WTC11 (cell line): Measurements from ENCODE around the gene SDC4.

Experiments
- JUN ChIP-seq: sonication (generic); formaldehyde crosslinking; IDR thresholded peaks from 2 replicates; pipeline ENCODE4 v1.8.0; 2023; ENCODE audit warnings: mild to moderate bottlenecking, missing genetic modification reagents
- ZNF121 ChIP-seq: sonication (generic); formaldehyde crosslinking; IDR thresholded peaks from 2 replicates; pipeline ENCODE4 v1.8.0; 2023; ENCODE audit warnings: missing genetic modification reagents
- ZNF263 ChIP-seq: sonication (generic); formaldehyde crosslinking; IDR thresholded peaks from 2 replicates; pipeline ENCODE4 v1.8.1; 2022; ENCODE audit warnings: low read depth, mild to moderate bottlenecking, moderate library complexity, missing genetic modification reagents
- TF ChIP-seq, protein P1 (sequence below): fragments of 200-600 bp; IDR thresholded peaks from 2 replicates; pipeline ENCODE4 v1.8.0; 2022; ENCODE audit warnings: antibody characterized with exemption
- TF ChIP-seq, protein P2 (sequence below): sonication (generic); formaldehyde crosslinking; conservative IDR thresholded peaks from 2 replicates; pipeline ENCODE4 v1.8.1; 2023; ENCODE audit warnings: mild to moderate bottlenecking, low read depth, missing genetic modification reagents, moderate library complexity
- TF ChIP-seq, protein P3 (sequence below): sonication (generic); formaldehyde crosslinking; IDR thresholded peaks from 2 replicates; pipeline ENCODE4 v1.8.1; 2023; ENCODE audit warnings: mild to moderate bottlenecking, missing genetic modification reagents
- TF ChIP-seq, protein P4 (sequence below): sonication (generic); formaldehyde crosslinking; conservative IDR thresholded peaks from 2 replicates; pipeline ENCODE4 v1.8.1; 2022; ENCODE audit warnings: mild to moderate bottlenecking, missing genetic modification reagents
- TF ChIP-seq, protein P5 (sequence below): sonication (generic); formaldehyde crosslinking; IDR thresholded peaks from 2 replicates; pipeline ENCODE4 v1.8.1; 2023; ENCODE audit warnings: mild to moderate bottlenecking, moderate library complexity, missing genetic modification reagents
- TF ChIP-seq, protein P6 (sequence below): sonication (generic); formaldehyde crosslinking; IDR thresholded peaks from 2 replicates; pipeline ENCODE4 v1.8.1; 2022; ENCODE audit warnings: low read depth, missing genetic modification reagents, borderline replicate concordance

DNA sequence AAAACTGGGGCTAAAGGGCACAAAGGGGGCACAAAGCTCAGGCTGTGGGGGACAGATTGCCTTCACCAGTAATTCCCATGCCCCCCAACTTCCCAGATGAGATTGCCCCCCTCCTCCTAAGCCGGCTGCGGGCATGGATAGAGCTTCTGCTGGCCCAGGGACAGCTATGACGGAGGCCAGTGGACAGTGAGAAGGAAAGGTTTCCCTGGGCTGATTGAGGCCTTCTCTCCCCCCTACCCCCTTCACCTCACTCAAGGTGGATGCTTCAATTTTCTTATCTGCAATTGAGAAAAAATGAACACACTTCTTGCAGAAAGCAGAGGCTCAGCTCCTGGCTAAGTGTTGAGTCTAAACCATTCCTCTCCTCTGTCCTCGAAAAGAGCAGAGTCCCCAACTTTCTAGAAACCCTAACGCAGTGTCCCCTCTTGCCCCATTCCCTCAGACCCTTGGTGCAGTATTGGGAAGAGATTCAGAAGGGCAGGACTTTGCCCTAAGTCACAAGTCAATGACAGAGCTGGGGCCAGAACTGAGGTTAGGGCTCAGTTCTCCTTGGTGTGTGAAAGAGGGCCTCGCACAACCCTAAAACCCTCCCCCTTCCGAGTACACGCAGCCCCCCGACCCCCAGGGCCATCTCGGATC, 808 bp downstream of the SDC4 start:
- TF ChIP-seq, protein P1, sequence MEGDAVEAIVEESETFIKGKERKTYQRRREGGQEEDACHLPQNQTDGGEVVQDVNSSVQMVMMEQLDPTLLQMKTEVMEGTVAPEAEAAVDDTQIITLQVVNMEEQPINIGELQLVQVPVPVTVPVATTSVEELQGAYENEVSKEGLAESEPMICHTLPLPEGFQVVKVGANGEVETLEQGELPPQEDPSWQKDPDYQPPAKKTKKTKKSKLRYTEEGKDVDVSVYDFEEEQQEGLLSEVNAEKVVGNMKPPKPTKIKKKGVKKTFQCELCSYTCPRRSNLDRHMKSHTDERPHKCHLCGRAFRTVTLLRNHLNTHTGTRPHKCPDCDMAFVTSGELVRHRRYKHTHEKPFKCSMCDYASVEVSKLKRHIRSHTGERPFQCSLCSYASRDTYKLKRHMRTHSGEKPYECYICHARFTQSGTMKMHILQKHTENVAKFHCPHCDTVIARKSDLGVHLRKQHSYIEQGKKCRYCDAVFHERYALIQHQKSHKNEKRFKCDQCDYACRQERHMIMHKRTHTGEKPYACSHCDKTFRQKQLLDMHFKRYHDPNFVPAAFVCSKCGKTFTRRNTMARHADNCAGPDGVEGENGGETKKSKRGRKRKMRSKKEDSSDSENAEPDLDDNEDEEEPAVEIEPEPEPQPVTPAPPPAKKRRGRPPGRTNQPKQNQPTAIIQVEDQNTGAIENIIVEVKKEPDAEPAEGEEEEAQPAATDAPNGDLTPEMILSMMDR = no peak
- TF ChIP-seq, protein P2, sequence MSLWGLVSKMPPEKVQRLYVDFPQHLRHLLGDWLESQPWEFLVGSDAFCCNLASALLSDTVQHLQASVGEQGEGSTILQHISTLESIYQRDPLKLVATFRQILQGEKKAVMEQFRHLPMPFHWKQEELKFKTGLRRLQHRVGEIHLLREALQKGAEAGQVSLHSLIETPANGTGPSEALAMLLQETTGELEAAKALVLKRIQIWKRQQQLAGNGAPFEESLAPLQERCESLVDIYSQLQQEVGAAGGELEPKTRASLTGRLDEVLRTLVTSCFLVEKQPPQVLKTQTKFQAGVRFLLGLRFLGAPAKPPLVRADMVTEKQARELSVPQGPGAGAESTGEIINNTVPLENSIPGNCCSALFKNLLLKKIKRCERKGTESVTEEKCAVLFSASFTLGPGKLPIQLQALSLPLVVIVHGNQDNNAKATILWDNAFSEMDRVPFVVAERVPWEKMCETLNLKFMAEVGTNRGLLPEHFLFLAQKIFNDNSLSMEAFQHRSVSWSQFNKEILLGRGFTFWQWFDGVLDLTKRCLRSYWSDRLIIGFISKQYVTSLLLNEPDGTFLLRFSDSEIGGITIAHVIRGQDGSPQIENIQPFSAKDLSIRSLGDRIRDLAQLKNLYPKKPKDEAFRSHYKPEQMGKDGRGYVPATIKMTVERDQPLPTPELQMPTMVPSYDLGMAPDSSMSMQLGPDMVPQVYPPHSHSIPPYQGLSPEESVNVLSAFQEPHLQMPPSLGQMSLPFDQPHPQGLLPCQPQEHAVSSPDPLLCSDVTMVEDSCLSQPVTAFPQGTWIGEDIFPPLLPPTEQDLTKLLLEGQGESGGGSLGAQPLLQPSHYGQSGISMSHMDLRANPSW (CRISPR knock-in tag) = no peak
- TF ChIP-seq, protein P3, sequence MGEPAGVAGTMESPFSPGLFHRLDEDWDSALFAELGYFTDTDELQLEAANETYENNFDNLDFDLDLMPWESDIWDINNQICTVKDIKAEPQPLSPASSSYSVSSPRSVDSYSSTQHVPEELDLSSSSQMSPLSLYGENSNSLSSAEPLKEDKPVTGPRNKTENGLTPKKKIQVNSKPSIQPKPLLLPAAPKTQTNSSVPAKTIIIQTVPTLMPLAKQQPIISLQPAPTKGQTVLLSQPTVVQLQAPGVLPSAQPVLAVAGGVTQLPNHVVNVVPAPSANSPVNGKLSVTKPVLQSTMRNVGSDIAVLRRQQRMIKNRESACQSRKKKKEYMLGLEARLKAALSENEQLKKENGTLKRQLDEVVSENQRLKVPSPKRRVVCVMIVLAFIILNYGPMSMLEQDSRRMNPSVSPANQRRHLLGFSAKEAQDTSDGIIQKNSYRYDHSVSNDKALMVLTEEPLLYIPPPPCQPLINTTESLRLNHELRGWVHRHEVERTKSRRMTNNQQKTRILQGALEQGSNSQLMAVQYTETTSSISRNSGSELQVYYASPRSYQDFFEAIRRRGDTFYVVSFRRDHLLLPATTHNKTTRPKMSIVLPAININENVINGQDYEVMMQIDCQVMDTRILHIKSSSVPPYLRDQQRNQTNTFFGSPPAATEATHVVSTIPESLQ (CRISPR knock-in tag) = no peak
- TF ChIP-seq, protein P4, sequence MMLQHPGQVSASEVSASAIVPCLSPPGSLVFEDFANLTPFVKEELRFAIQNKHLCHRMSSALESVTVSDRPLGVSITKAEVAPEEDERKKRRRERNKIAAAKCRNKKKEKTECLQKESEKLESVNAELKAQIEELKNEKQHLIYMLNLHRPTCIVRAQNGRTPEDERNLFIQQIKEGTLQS (CRISPR knock-in tag) = no peak
- no peak for TF ChIP-seq ZNF121 (CRISPR knock-in tag)
- TF ChIP-seq, protein P5, sequence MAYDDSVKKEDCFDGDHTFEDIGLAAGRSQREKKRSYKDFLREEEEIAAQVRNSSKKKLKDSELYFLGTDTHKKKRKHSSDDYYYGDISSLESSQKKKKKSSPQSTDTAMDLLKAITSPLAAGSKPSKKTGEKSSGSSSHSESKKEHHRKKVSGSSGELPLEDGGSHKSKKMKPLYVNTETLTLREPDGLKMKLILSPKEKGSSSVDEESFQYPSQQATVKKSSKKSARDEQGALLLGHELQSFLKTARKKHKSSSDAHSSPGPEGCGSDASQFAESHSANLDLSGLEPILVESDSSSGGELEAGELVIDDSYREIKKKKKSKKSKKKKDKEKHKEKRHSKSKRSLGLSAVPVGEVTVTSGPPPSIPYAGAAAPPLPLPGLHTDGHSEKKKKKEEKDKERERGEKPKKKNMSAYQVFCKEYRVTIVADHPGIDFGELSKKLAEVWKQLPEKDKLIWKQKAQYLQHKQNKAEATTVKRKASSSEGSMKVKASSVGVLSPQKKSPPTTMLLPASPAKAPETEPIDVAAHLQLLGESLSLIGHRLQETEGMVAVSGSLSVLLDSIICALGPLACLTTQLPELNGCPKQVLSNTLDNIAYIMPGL = no peak
- TF ChIP-seq ZNF263 (CRISPR knock-in tag) = no peak
- TF ChIP-seq JUN (CRISPR knock-in tag) = no peak
- TF ChIP-seq, protein P6, sequence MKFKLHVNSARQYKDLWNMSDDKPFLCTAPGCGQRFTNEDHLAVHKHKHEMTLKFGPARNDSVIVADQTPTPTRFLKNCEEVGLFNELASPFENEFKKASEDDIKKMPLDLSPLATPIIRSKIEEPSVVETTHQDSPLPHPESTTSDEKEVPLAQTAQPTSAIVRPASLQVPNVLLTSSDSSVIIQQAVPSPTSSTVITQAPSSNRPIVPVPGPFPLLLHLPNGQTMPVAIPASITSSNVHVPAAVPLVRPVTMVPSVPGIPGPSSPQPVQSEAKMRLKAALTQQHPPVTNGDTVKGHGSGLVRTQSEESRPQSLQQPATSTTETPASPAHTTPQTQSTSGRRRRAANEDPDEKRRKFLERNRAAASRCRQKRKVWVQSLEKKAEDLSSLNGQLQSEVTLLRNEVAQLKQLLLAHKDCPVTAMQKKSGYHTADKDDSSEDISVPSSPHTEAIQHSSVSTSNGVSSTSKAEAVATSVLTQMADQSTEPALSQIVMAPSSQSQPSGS (CRISPR knock-in tag) = no peak
